H1 (cell line): ENCODE results near the gene MORC4. TPM values are rescaled to one million over a fixed set of nuclear protein-coding genes. Genes with fewer than 3 reads are reported as not detected.

ENCODE experiments used
- CTCF ChIA-PET: fragments of 300-600 bp; sonication (Branson Sonifier 250); formaldehyde crosslinking; loops from one replicate; lab custom pipeline; 2021; ENCODE audit not compliant: partially characterized antibody; lab: Charles Lee
- POLR2A ChIA-PET: fragments of 300-600 bp; sonication (Branson Sonifier 250); formaldehyde crosslinking; loops from one replicate; lab custom pipeline; 2021; ENCODE audit warnings: inconsistent platforms; ENCODE audit not compliant: partially characterized antibody; lab: Charles Lee
- DNase-seq, 2 experiments: peaks; one replicate each; pipeline versions ENCODE4 v3.0.0 to v3.0.0-alpha.2; 2010 to 2022; ENCODE audit warnings: low spot score in 2 of 2, low read depth in 1 of 2, mixed read lengths in 1 of 2
- FAIRE-seq: peaks from 2 replicates; lab custom pipeline; 2011; peaks lifted over from hg19 to GRCh38; lab: Jason Lieb, UNC
- H2AFZ ChIP-seq: 2 replicates; pipeline ENCODE4 v1.8.1; 2012; ENCODE audit warnings: low read length, inconsistent platforms
- H2AK5ac ChIP-seq: 2 replicates; pipeline ENCODE4 v1.6.1; 2013; ENCODE audit warnings: low read depth, low read length
- H2BK120ac ChIP-seq: replicated peaks from 2 replicates; pipeline ENCODE3; 2013; ENCODE audit warnings: low read depth, low read length, inconsistent platforms
- H2BK12ac ChIP-seq: 2 replicates; pipeline ENCODE4 v1.6.1; 2013; ENCODE audit warnings: low read depth, low read length
- H2BK15ac ChIP-seq: 2 replicates; pipeline ENCODE4 v1.6.1; 2013; ENCODE audit warnings: low read length
- H2BK20ac ChIP-seq: 2 replicates; pipeline ENCODE4 v1.6.1; 2013; ENCODE audit warnings: low read length
- H2BK5ac ChIP-seq: 2 replicates; pipeline ENCODE4 v1.6.1; 2013; ENCODE audit warnings: low read depth, low read length
- H3K14ac ChIP-seq: 2 replicates; pipeline ENCODE4 v1.6.1; 2013; ENCODE audit warnings: inconsistent platforms; ENCODE audit not compliant: insufficient read length
- H3K18ac ChIP-seq: 2 replicates; pipeline ENCODE4 v1.6.1; 2013; ENCODE audit warnings: low read length; ENCODE audit errors: extremely low read depth
- H3K23ac ChIP-seq: 2 replicates; pipeline ENCODE4 v1.6.1; 2013; ENCODE audit warnings: inconsistent platforms; ENCODE audit not compliant: insufficient read length
- H3K23me2 ChIP-seq: 2 replicates; pipeline ENCODE4 v1.6.1; 2013; ENCODE audit warnings: low read depth, low read length
- H3K27ac ChIP-seq: 2 replicates; pipeline ENCODE4 v1.6.1; 2011; ENCODE audit warnings: low read depth, low read length, inconsistent platforms
- H3K27me3 ChIP-seq, 4 experiments: replicated peaks in 1 of 4; 1 replicate in 1 of 4; 2 replicates in 3 of 4; pipeline versions ENCODE4 v1.6.1 to v1.8.1; 2011 to 2013; ENCODE audit warnings: low read length in 3 of 4, mild to moderate bottlenecking in 3 of 4, inconsistent platforms in 2 of 4, mixed read lengths in 2 of 4, moderate library complexity in 1 of 4; ENCODE audit not compliant: control insufficient read depth in 3 of 4, insufficient read depth in 3 of 4; ENCODE audit errors: extremely low read depth in 1 of 4
- H3K36me3 ChIP-seq, 4 experiments: 2 replicates each; pipeline versions ENCODE4 v1.6.1 to v1.8.1; 2011 to 2013; ENCODE audit warnings: mild to moderate bottlenecking in 4 of 4, low read length in 3 of 4, moderate library complexity in 2 of 4, control low read depth in 1 of 4, inconsistent platforms in 1 of 4; ENCODE audit not compliant: insufficient read depth in 4 of 4, control insufficient read depth in 2 of 4
- H3K4ac ChIP-seq: replicated peaks from 2 replicates; pipeline ENCODE3; 2013; ENCODE audit warnings: low read length, low read depth, mixed read lengths, inconsistent platforms; ENCODE audit not compliant: insufficient read length
- H3K4me1 ChIP-seq, 4 experiments: replicated peaks in 1 of 4; 1 replicate in 1 of 4; 2 replicates in 3 of 4; pipeline versions ENCODE4 v1.6.1 to v1.8.1; 2011 to 2013; ENCODE audit warnings: low read length in 3 of 4, inconsistent platforms in 2 of 4, mixed read lengths in 1 of 4; ENCODE audit not compliant: insufficient read depth in 4 of 4, control insufficient read depth in 3 of 4
- H3K4me2 ChIP-seq, 2 experiments: 2 replicates each; pipeline versions ENCODE4 v1.6.1 to v1.8.1; 2011 to 2013; ENCODE audit warnings: low read depth in 2 of 2, low read length in 2 of 2, control low read depth in 1 of 2, inconsistent platforms in 1 of 2, mild to moderate bottlenecking in 1 of 2; ENCODE audit not compliant: insufficient read depth in 1 of 2
- H3K4me3 ChIP-seq, 4 experiments: fragments of 200-600, 300-600 bp in 1 of 4; sonication (generic), shearing (Covaris generic), sonication (Bioruptor Twin) in 1 of 4; 2 replicates each; pipeline versions ENCODE4 v1.5.1 to v1.8.1; 2011 to 2016; ENCODE audit warnings: low read length in 4 of 4, low read depth in 3 of 4, control low read depth in 2 of 4, inconsistent platforms in 2 of 4, mild to moderate bottlenecking in 2 of 4, mixed read lengths in 1 of 4, moderate library complexity in 1 of 4; ENCODE audit not compliant: insufficient read depth in 2 of 4; ENCODE audit errors: extremely low read depth in 1 of 4
- H3K56ac ChIP-seq: replicated peaks from 2 replicates; pipeline ENCODE3; 2013; ENCODE audit warnings: low read depth, mild to moderate bottlenecking, mixed read lengths, low read length, inconsistent platforms; ENCODE audit not compliant: insufficient read length
- H3K79me1 ChIP-seq: 2 replicates; pipeline ENCODE4 v1.6.1; 2013; ENCODE audit warnings: low read depth, low read length, control low read depth
- H3K79me2 ChIP-seq, 2 experiments: 2 replicates each; pipeline versions ENCODE4 v1.6.1 to v1.8.1; 2012 to 2013; ENCODE audit warnings: low read length in 2 of 2, mild to moderate bottlenecking in 2 of 2, inconsistent platforms in 1 of 2; ENCODE audit not compliant: insufficient read depth in 2 of 2, control insufficient read depth in 1 of 2
- H3K9ac ChIP-seq, 4 experiments: replicated peaks in 1 of 4; 1 replicate in 1 of 4; 2 replicates in 3 of 4; pipeline versions ENCODE4 v1.6.1 to v1.8.1; 2011 to 2013; ENCODE audit warnings: low read depth in 3 of 4, low read length in 3 of 4, control low read depth in 2 of 4, mild to moderate bottlenecking in 2 of 4, moderate library complexity in 2 of 4, inconsistent platforms in 1 of 4; ENCODE audit errors: extremely low read depth in 1 of 4
- H3K9me3 ChIP-seq, 2 experiments: 2 replicates each; pipeline versions ENCODE4 v1.6.1 to v1.8.1; 2012 to 2013; ENCODE audit warnings: mild to moderate bottlenecking in 2 of 2, moderate library complexity in 2 of 2, control low read depth in 1 of 2, inconsistent platforms in 1 of 2, low read depth in 1 of 2, low read length in 1 of 2, mixed read lengths in 1 of 2; ENCODE audit not compliant: insufficient read depth in 2 of 2
- H4K20me1 ChIP-seq, 2 experiments: replicated peaks in 1 of 2; 2 replicates each; pipeline versions ENCODE3 to v1.8.1; 2011 to 2013; ENCODE audit warnings: inconsistent platforms in 2 of 2, low read length in 2 of 2, mild to moderate bottlenecking in 1 of 2; ENCODE audit not compliant: insufficient read depth in 2 of 2, control insufficient read depth in 1 of 2
- H4K5ac ChIP-seq: 2 replicates; pipeline ENCODE4 v1.6.1; 2013; ENCODE audit warnings: low read length, low read depth, mixed read lengths, inconsistent platforms; ENCODE audit not compliant: insufficient read length
- H4K8ac ChIP-seq: 2 replicates; pipeline ENCODE4 v1.8.0; 2013; ENCODE audit warnings: mild to moderate bottlenecking, moderate library complexity, low read length, inconsistent platforms; ENCODE audit not compliant: insufficient read depth; ENCODE audit errors: extremely low read depth
- H4K91ac ChIP-seq: replicated peaks from 2 replicates; pipeline ENCODE3; 2013; ENCODE audit warnings: low read length, mixed read lengths, inconsistent platforms; ENCODE audit not compliant: insufficient read length
- CREB1 ChIP-seq: IDR thresholded peaks from 2 replicates; pipeline ENCODE4 v1.6.1; 2012; ENCODE audit warnings: inconsistent platforms
- EGR1 ChIP-seq: IDR thresholded peaks from 2 replicates; pipeline ENCODE4 v1.6.1; 2011; ENCODE audit warnings: low read depth, low read length, borderline replicate concordance
- SIX5 ChIP-seq: IDR thresholded peaks from 2 replicates; pipeline ENCODE4 v1.6.1; 2011; ENCODE audit warnings: mild to moderate bottlenecking, low read depth, low read length
- WGBS, 2 experiments: shearing (Covaris generic) in 1 of 2; methylation state at CpG; one replicate each; pipeline versions ENCODE4 v1.1.6 to v1.1.7; 2013 to 2015; ENCODE audit warnings: low lambda C conversion rate in 2 of 2, mixed read lengths in 2 of 2, inconsistent platforms in 1 of 2, low coverage in 1 of 2, missing lambda C conversion rate in 1 of 2; ENCODE audit not compliant: insufficient replicate concordance in 2 of 2, insufficient coverage in 1 of 2, insufficient read length in 1 of 2; ENCODE audit errors: extremely low coverage in 1 of 2, missing lambda C conversion rate in 1 of 2; 5-methylcytosine and 5-hydroxymethylcytosine counted together
- polyA plus RNA-seq, 7 experiments: library from polyadenylated mRNA; depleted of rRNA in 3 of 7; stranded (reverse) in 5 of 7; unstranded in 2 of 7; fragments of >200 nt in 5 of 7; fragments of 200-250 nt in 2 of 7; gene quantifications; 1 replicate in 5 of 7; 2 replicates in 1 of 7; 4 replicates in 1 of 7; pipeline versions ENCODE4 v1.2.1 to v1.2.3, GENCODE V29; 2011 to 2013; ENCODE audit warnings: missing spikeins in 2 of 7, mixed read lengths in 2 of 7
- total RNA-seq: library from RNA; stranded (reverse); fragmentation: NEBNext Ultra II Directional; extraction: Animal tissue kit (Norgen Biotek cat#: 25700); gene quantifications from 2 replicates; pipeline ENCODE4 v1.2.1, GENCODE V29; 2021
- TF ChIP-seq, protein P1 (sequence below): IDR thresholded peaks from 2 replicates; pipeline ENCODE4 v1.6.1; 2012; ENCODE audit warnings: inconsistent platforms

MORC4 gene
- total and polyA plus RNA-seq, 2 of the 8 experiments (the other 6 are each of a cell fraction or from before 2014, with no cell fraction given): 1.4 to 2.5 TPM

DNA sequence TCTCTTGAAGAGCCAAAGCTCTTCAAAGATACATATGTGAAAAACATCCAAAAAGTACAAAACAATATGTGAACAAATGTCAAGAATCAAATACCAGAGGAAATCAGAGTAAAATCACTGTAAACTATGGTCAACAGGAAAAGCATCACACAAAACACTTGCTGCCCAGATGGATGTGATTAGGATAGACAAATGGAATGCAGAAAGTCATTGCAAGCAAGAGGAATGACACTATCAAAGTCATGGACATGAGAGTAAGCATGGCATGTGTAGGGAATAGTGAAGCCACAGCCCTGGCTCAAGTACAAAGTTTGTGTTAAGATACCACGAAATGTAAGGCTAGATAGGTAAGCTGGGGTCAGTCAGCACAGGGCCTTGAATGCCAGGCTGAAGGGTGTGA is 42.2 kb downstream of the MORC4 start:
- H2BK120ac ChIP-seq: no peak overlapping the region
- H4K5ac ChIP-seq: no peak overlapping the region
- H3K4me2 ChIP-seq: no peak overlapping the region
- WGBS, 2 experiments: 71% methylated on average over 1 of the region's 1 CpG; no CpG with 5 or more reads in 1 of the 2 experiments
- H2BK5ac ChIP-seq: no peak overlapping the region
- H3K79me1 ChIP-seq: no peaks in the 10 kb centered on the region
- DNase-seq (no peak), FAIRE-seq (no peak)
- no peak overlapping the region for H4K91ac ChIP-seq
- no peak overlapping the region for H3K27ac ChIP-seq
- no peak overlapping the region for H3K4ac ChIP-seq
- H3K9me3 ChIP-seq: no peaks in the 10 kb centered on the region
- no peaks in the 10 kb centered on the region for H3K4me1 ChIP-seq
- no peak for TF ChIP-seq CREB1
- TF ChIP-seq EGR1: no peak
- TF ChIP-seq SIX5: no peak
- TF ChIP-seq, protein P1, sequence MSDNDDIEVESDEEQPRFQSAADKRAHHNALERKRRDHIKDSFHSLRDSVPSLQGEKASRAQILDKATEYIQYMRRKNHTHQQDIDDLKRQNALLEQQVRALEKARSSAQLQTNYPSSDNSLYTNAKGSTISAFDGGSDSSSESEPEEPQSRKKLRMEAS: no peak
- no peak overlapping the region for H2AFZ ChIP-seq
- no peak overlapping the region for H2AK5ac ChIP-seq
- no peak overlapping the region for H2BK12ac ChIP-seq
- H3K14ac ChIP-seq: no peak overlapping the region
- H3K23ac ChIP-seq: no peak overlapping the region
- CTCF ChIA-PET: interaction anchor here (1.3 to 4.6 kb wide), 3 partner anchors 55 to 65 kb away, joined by 3 to 50 read pairs (median 36); partner anchors contain the start of gene RIPPLY1
- H3K18ac ChIP-seq: no peak overlapping the region
- POLR2A ChIA-PET: no interaction called here
- H2BK15ac ChIP-seq: no peak overlapping the region
- no peak overlapping the region for H2BK20ac ChIP-seq
- H3K36me3 ChIP-seq: no peaks in the 10 kb centered on the region; a peak in 1 of 8 replicates
- H3K79me2 ChIP-seq: no peaks in the 10 kb centered on the region
- no peak overlapping the region for H3K56ac ChIP-seq
- H4K8ac ChIP-seq: no peak overlapping the region
- no peaks in the 10 kb centered on the region for H4K20me1 ChIP-seq
- no peak overlapping the region for H3K4me3 ChIP-seq
- H3K23me2 ChIP-seq: no peaks in the 10 kb centered on the region
- no peak overlapping the region for H3K9ac ChIP-seq
- no peaks in the 10 kb centered on the region for H3K27me3 ChIP-seq
